Thoracic aorta (tissue), 2 donors: ENCODE results near the gene HMGCS1. TPM values are rescaled to one million over a fixed set of nuclear protein-coding genes. Genes with fewer than 3 reads are reported as not detected.

ENCODE experiments used
- ATAC-seq: fragments of 150-250 bp; one replicate; pipeline ENCODE4 v1.8.0; 2017; ENCODE audit warnings: low read depth; ENCODE audit not compliant: insufficient number of reproducible peaks, low FRiP score
- DNase-seq: peaks from one replicate; pipeline ENCODE4 v3.0.0-alpha.2; 2020; ENCODE audit warnings: low spot score
- H3K27ac ChIP-seq, 2 donors: fragments of 200-600 bp; sonication (generic); 1 replicate in 1 of 2; 2 replicates in 1 of 2; pipeline ENCODE4 v1.5.1; 2016; ENCODE audit warnings: mild to moderate bottlenecking in 2 of 2, moderate library complexity in 2 of 2
- H3K27me3 ChIP-seq: fragments of 200-600 bp; sonication (generic); replicated peaks from 2 replicates; pipeline ENCODE4 v1.6.0; 2016; ENCODE audit warnings: mild to moderate bottlenecking; ENCODE audit not compliant: insufficient read depth
- H3K36me3 ChIP-seq: fragments of 200-600 bp; sonication (generic); one replicate; pipeline ENCODE4 v1.5.1; 2016
- H3K4me1 ChIP-seq, 2 donors: fragments of 200-600 bp; sonication (generic); 1 replicate in 1 of 2; 2 replicates in 1 of 2; pipeline versions ENCODE4 v1.5.1 to v1.6.0; 2016; ENCODE audit warnings: low read depth in 2 of 2, mild to moderate bottlenecking in 1 of 2; ENCODE audit not compliant: control insufficient read depth in 1 of 2
- H3K4me3 ChIP-seq: fragments of 200-600 bp; sonication (generic); 2 replicates; pipeline ENCODE4 v1.5.1; 2016; ENCODE audit warnings: mild to moderate bottlenecking
- H3K9me3 ChIP-seq: fragments of 200-600 bp; sonication (generic); 2 replicates; pipeline ENCODE4 v1.5.1; 2016
- CTCF ChIP-seq: fragments of 200-600 bp; sonication (generic); IDR thresholded peaks from one replicate; pipeline ENCODE4 v1.5.1; 2019; ENCODE audit warnings: antibody characterized with exemption
- total RNA-seq, 2 donors: library from RNA; depleted of rRNA; stranded (reverse); fragments of >200 nt; gene quantifications; one replicate each; pipeline versions ENCODE4 v1.1.0 to v1.2.3, GENCODE V29; 2016

The HMGCS1 gene
- total RNA-seq, 2 donors from 2014 or later, result 13.3 to 17.6 TPM

GRCh38 chr5:43300112-43300511, 13.1 kb downstream of the HMGCS1 start:
- DNase-seq (no peak), ATAC-seq (no peak)
- Histone ChIP-seq H3K9me3 (no peaks in the 10 kb centered on the region), H3K36me3 (peaks cover 14% of the 10 kb centered on the region), H3K27ac (no peak overlapping the region), H3K4me1 (peaks cover 0 to 8% of the 10 kb centered on the region in 2 donors), H3K27me3 (no peaks in the 10 kb centered on the region), H3K4me3 (no peak overlapping the region)
- TF ChIP-seq CTCF, result no peak

GRCh38 chr5:43298443-43298842, 14.8 kb downstream of the HMGCS1 start:
- H3K36me3 ChIP-seq, result peaks cover 14% of the 10 kb centered on the region
- H3K4me3 ChIP-seq, result no peak overlapping the region
- no peak for ATAC-seq

GRCh38 chr5:43296835-43297234, 16.4 kb downstream of the HMGCS1 start:
- Histone ChIP-seq H3K4me1 (no peaks in the 10 kb centered on the region), H3K4me3 (no peak overlapping the region), H3K27ac (no peak overlapping the region), H3K36me3 (peaks cover 21% of the 10 kb centered on the region), H3K9me3 (no peaks in the 10 kb centered on the region), H3K27me3 (no peaks in the 10 kb centered on the region)
- DNase-seq, result no peak
- no peak for ATAC-seq
- TF ChIP-seq CTCF, result no peak

More at GRCh38 chr5:43298443-43298842, 14.8 kb downstream of the HMGCS1 start:
- H3K4me1 ChIP-seq, result no peaks in the 10 kb centered on the region
- H3K27me3 ChIP-seq, result no peaks in the 10 kb centered on the region
- no peak overlapping the region for H3K27ac ChIP-seq
- DNase-seq, result no peak
- H3K9me3 ChIP-seq, result no peaks in the 10 kb centered on the region
- no peak for TF ChIP-seq CTCF

- Histone ChIP-seq H3K9me3 (no peaks in the 10 kb centered on the region), H3K4me3 (no peak overlapping the region), H3K27ac (no peak overlapping the region), H3K36me3 (peaks cover 21% of the 10 kb centered on the region), H3K27me3 (no peaks in the 10 kb centered on the region), H3K4me1 (no peaks in the 10 kb centered on the region)
- no peak for DNase-seq
- ATAC-seq, result no peak
- TF ChIP-seq CTCF, result no peak
Observed at GRCh38 chr5:43295202-43295601, 18.0 kb downstream of the HMGCS1 start.

- H3K36me3 ChIP-seq, result peaks cover 21% of the 10 kb centered on the region
- no peak for ATAC-seq
- DNase-seq, result no peak
- H3K4me3 ChIP-seq, result no peak overlapping the region
- no peak for TF ChIP-seq CTCF
- H3K27ac ChIP-seq, result no peak overlapping the region
- H3K9me3 ChIP-seq, result no peaks in the 10 kb centered on the region
- no peaks in the 10 kb centered on the region for H3K27me3 ChIP-seq
- no peaks in the 10 kb centered on the region for H3K4me1 ChIP-seq
Observed at GRCh38 chr5:43294226-43294625, 19.0 kb downstream of the HMGCS1 start.
